ENCODE data around the gene ARHGEF1. TPM values are rescaled to one million over a fixed set of nuclear protein-coding genes. Genes with fewer than 3 reads are reported as not detected.
A peak's percentile ranks its signal among the peaks of the same experiment; 100 is the strongest.

ARHGEF1 gene
- total RNA-seq, 2 donors from 2014 or later, result 57.1 to 65.6 TPM

- no peaks in the 10 kb centered on the region for H3K27me3 ChIP-seq (replicated peaks; ENCODE audit: insufficient read depth)
- TF ChIP-seq, protein P1, sequence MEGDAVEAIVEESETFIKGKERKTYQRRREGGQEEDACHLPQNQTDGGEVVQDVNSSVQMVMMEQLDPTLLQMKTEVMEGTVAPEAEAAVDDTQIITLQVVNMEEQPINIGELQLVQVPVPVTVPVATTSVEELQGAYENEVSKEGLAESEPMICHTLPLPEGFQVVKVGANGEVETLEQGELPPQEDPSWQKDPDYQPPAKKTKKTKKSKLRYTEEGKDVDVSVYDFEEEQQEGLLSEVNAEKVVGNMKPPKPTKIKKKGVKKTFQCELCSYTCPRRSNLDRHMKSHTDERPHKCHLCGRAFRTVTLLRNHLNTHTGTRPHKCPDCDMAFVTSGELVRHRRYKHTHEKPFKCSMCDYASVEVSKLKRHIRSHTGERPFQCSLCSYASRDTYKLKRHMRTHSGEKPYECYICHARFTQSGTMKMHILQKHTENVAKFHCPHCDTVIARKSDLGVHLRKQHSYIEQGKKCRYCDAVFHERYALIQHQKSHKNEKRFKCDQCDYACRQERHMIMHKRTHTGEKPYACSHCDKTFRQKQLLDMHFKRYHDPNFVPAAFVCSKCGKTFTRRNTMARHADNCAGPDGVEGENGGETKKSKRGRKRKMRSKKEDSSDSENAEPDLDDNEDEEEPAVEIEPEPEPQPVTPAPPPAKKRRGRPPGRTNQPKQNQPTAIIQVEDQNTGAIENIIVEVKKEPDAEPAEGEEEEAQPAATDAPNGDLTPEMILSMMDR (IDR thresholded peaks at IDR 0.05), result peak; percentile 88 to 93 (median 92)
- no peak for TF ChIP-seq POLR2A (IDR thresholded peaks at IDR 0.05)
- peak; percentile 12 for TF ChIP-seq POLR2AphosphoS5 (IDR thresholded peaks at IDR 0.05)
- H3K4me3 ChIP-seq, result no peak overlapping the region
- no peaks in the 10 kb centered on the region for H3K4me1 ChIP-seq (replicated peaks)
- 6% methylated on average over 12 of the region's 12 CpGs for WGBS
- no peaks in the 10 kb centered on the region for H3K36me3 ChIP-seq
- no peaks in the 10 kb centered on the region for H3K9me3 ChIP-seq
- intact Hi-C loops (cut with DNase I), result no loop called here
- peak; percentile 64 for DNase-seq (ENCODE audit: low spot score)
- no peak overlapping the region for H3K27ac ChIP-seq
These were observed 68.7 kb downstream of the ARHGEF1 start for GRCh38 chr19:41951686-41952172.

- Histone ChIP-seq H3K4me3 (no peak overlapping the region), H3K4me1 (replicated peaks) (peaks cover 4% of the 10 kb centered on the region), H3K27ac (no peak overlapping the region), H3K9me3 (no peaks in the 10 kb centered on the region), H3K27me3 (replicated peaks; ENCODE audit: insufficient read depth) (no peaks in the 10 kb centered on the region), H3K36me3 (no peaks in the 10 kb centered on the region)
- intact Hi-C loops (cut with DNase I), result loop anchor here (5.0 kb wide), 1 partner anchor 93 kb away; the partner anchor contains the start of gene RPS19
- DNase-seq (ENCODE audit: low spot score), result no peak
- 76% methylated on average over 7 of the region's 7 CpGs for WGBS
- TF ChIP-seq, protein P1 (IDR thresholded peaks at IDR 0.05), result no peak
- TF ChIP-seq POLR2AphosphoS5 (IDR thresholded peaks at IDR 0.05) (no peak), POLR2A (IDR thresholded peaks at IDR 0.05) (no peak)
These were observed 72.5 kb downstream of the ARHGEF1 start for GRCh38 chr19:41955521-41955920.

DNA sequence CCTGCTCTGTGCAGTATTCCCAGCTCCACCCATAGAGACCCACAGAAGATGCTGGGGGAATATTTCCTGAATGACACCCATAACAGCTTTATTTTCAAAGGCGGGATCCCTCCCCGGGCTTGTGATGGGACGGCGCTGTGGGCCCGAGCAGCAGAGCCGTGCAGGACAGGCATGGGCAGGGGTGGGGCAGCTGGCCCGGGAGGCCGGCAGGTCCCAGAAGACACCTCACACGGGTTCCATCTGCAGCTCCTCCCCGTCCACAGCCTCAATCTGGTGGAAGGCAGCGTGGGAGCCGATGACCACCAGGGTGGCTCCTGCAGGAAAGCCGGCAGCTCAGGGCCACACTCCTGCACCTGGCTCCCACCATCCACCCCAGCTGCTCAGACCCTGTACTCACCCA is 73.6 kb downstream of the ARHGEF1 start:
- Histone ChIP-seq H3K27ac (no peak overlapping the region), H3K4me3 (no peak overlapping the region), H3K27me3 (replicated peaks; ENCODE audit: insufficient read depth) (no peaks in the 10 kb centered on the region), H3K36me3 (no peaks in the 10 kb centered on the region), H3K9me3 (no peaks in the 10 kb centered on the region), H3K4me1 (replicated peaks) (peaks cover 4% of the 10 kb centered on the region)
- WGBS, result 84% methylated on average over 13 of the region's 13 CpGs
- TF ChIP-seq POLR2A (IDR thresholded peaks at IDR 0.05) (no peak), POLR2AphosphoS5 (IDR thresholded peaks at IDR 0.05) (no peak)
- TF ChIP-seq, protein P1 (IDR thresholded peaks at IDR 0.05), result no peak
- no peak for DNase-seq (ENCODE audit: low spot score)
- intact Hi-C loops (cut with DNase I), result loop anchor here (5.0 kb wide), 1 partner anchor 94 kb away; the partner anchor contains the start of gene RPS19

Small RNA genes within 50 kb of the gene (microRNA-seq; reads per million reads assigned to microRNA genes)
- not detected for gene MIR6797

Small RNA genes within 50 kb of the gene (small RNA-seq; reads per million reads assigned to genes)
- gene MIR6797, result 0 reads per million in 2 donors

Other genes starting within 250 kb of the ARHGEF1 start
- not detected for gene CEACAM7, start 194.9 kb upstream of the ARHGEF1 start, total RNA-seq
- 1 to 10 TPM in 1 of 2 donors, under 1 TPM in 1; 0.32 to 3.4 TPM for gene CEACAM5, start 174.6 kb upstream of the ARHGEF1 start, total RNA-seq
- 1 to 10 TPM; 2.5 to 6.3 TPM for gene CEACAM6, start 127.7 kb upstream of the ARHGEF1 start, total RNA-seq
- under 1 TPM in 1 of 2 donors, not detected in 1; 0.59 TPM for gene CEACAM3, start 86.6 kb upstream of the ARHGEF1 start, total RNA-seq
- gene LYPD4, start 38.5 kb upstream of the ARHGEF1 start, total RNA-seq, result 1 to 10 TPM in 1 of 2 donors, not detected in 1; 6.6 TPM
- 1 to 10 TPM in 1 of 2 donors, not detected in 1; 9.6 TPM for gene DMRTC2, start 38.1 kb upstream of the ARHGEF1 start, total RNA-seq
- 1,000 to 10,000 TPM; 1,179 to 1,248 TPM for gene RPS19, start 22.9 kb upstream of the ARHGEF1 start, total RNA-seq
- gene CD79A, start 5.9 kb upstream of the ARHGEF1 start, total RNA-seq, result under 1 TPM in 1 of 2 donors, not detected in 1; 0.59 TPM
- 1 to 10 TPM in 1 of 2 donors, under 1 TPM in 1; 0.36 to 1.9 TPM for gene ERFL, start 45.3 kb downstream of the ARHGEF1 start, total RNA-seq
- 100 to 1,000 TPM; 153 to 168 TPM for gene RABAC1, start 76.1 kb downstream of the ARHGEF1 start, total RNA-seq
- gene ATP1A3, start 111.0 kb downstream of the ARHGEF1 start, total RNA-seq, result 1 to 10 TPM in 1 of 2 donors, under 1 TPM in 1; 0.27 to 3.7 TPM
- 10 to 100 TPM in 1 of 2 donors, 1 to 10 TPM in 1; 1.3 to 25.2 TPM for gene GRIK5, start 187.0 kb downstream of the ARHGEF1 start, total RNA-seq
- 10 to 100 TPM; 24.4 to 44.1 TPM for gene ZNF574, start 193.0 kb downstream of the ARHGEF1 start, total RNA-seq
- gene POU2F2, start 249.3 kb downstream of the ARHGEF1 start, total RNA-seq, result 10 to 100 TPM in 1 of 2 donors, 1 to 10 TPM in 1; 3.4 to 17.4 TPM

Data from prostate gland (tissue), 2 donors.